ENCODE data around the gene FXN. TPM values are rescaled to one million over a fixed set of nuclear protein-coding genes. Genes with fewer than 3 reads are reported as not detected.

Gene FXN
- total RNA-seq, 4 donors from 2014 or later: 4.2 to 15.2 (median 9.6) TPM

- Histone ChIP-seq H3K4me1 (peaks cover 7 to 31% (median 16%) of the 10 kb centered on the region in 4 donors), H3K27ac (replicated peaks in 1 of 4) (no peak overlapping the region), H3K4me3 (no peak overlapping the region), H3K36me3 (no peaks in the 10 kb centered on the region), H3K9me3 (no peaks in the 10 kb centered on the region), H3K27me3 (no peaks in the 10 kb centered on the region)
- intact Hi-C loops (cut with DNase I): no loop called here
- TF ChIP-seq POLR2AphosphoS5 (IDR thresholded peaks at IDR 0.05) (no peak), CTCF (IDR thresholded peaks at IDR 0.05) (no peak), POLR2A (IDR thresholded peaks at IDR 0.05; ENCODE audit: low read depth) (no peak), EP300 (IDR thresholded peaks at IDR 0.05) (no peak)
- 95% methylated on average over 11 of the region's 11 CpGs for WGBS
- peak; percentile 60 for DNase-seq (ENCODE audit: extremely low spot score)
These were observed 111.7 kb downstream of the FXN start for GRCh38 chr9:69147041-69147834.

GRCh38 chr9:69149321-69149807 is 113.8 kb downstream of the FXN start:
- WGBS: 17% methylated on average over 7 of the region's 7 CpGs
- peak overlapping the region; percentile 29 to 70 (median 56) for H3K27ac ChIP-seq (replicated peaks in 1 of 4)
- peak overlapping the region in 3 of 4 donors; percentile 12 to 36 (median 17) for H3K4me3 ChIP-seq
- peak; percentile 80 for DNase-seq (ENCODE audit: extremely low spot score)
- no peaks in the 10 kb centered on the region for H3K9me3 ChIP-seq
- TF ChIP-seq POLR2AphosphoS5 (IDR thresholded peaks at IDR 0.05): no peak
- TF ChIP-seq CTCF (IDR thresholded peaks at IDR 0.05): peak; percentile 27 to 61 (median 41)
- no peaks in the 10 kb centered on the region for H3K36me3 ChIP-seq
- no peaks in the 10 kb centered on the region for H3K27me3 ChIP-seq
- H3K4me1 ChIP-seq: peaks cover 11 to 40% (median 23%) of the 10 kb centered on the region in 4 donors
- intact Hi-C loops (cut with DNase I): no loop called here

Small RNA genes lying within 50 kb of the gene (small RNA-seq; reads per million reads assigned to genes)
- 0 reads per million in 3 donors for gene AL162730.1

Other genes starting within 250 kb of the FXN start
- gene PRKACG, start 21.6 kb upstream of the FXN start, total RNA-seq: not detected
- 100 to 1,000 TPM; 101 to 172 (median 125) TPM for gene TJP2, start 138.5 kb downstream of the FXN start, total RNA-seq